Measurements from ENCODE around the gene DUOX2. TPM values are rescaled to one million over a fixed set of nuclear protein-coding genes. Genes with fewer than 3 reads are reported as not detected.
"Not testable (repeated sequence)": the region's sequence is repeated elsewhere in the genome, so short reads cannot be mapped to it uniquely, and the experiment has no call there.

DUOX2 gene
- total RNA-seq, 1 experiment from 2014 or later = 0.44 TPM

DNA sequence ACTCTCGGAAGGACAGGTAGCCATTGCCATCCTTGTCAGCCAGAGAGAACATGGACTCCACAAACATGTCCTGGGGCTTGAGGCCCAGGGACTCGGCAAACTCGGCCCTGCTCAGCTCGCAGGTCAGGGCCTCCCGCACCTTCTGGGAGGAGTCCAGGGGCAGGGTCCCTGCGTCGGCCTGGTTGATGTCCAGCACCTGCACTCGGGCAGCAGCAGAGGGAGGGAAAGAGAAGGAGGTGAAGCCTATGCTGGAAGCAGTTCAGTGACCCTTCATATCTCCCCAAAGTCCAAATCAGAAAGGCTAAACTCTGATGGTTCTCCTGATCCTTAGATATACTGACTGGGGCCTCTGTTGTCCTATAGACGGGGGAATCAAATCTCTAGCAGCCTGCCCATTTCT, 9.8 kb downstream of the DUOX2 start:
- RAD21 ChIA-PET (ENCODE audit: low non-redundant PET in 1 of 2, low total read pairs in 2 of 2, uncharacterized antibody in 2 of 2, unreplicated experiment in 2 of 2); intact Hi-C loops (cut with micrococcal nuclease); DNase-seq (ENCODE audit: low read depth, low spot score); H4K20me1 ChIP-seq (ENCODE audit: insufficient read depth); H3K79me2 ChIP-seq (ENCODE audit: insufficient read depth, low read length); CTCF ChIA-PET; H3K9ac ChIP-seq (ENCODE audit: low read length); H3K36me3 ChIP-seq (ENCODE audit: control insufficient read depth in 1 of 2, insufficient read depth in 2 of 2, low read length in 2 of 2); H3K4me2 ChIP-seq (ENCODE audit: low read length); POLR2A ChIA-PET; BruUV-seq (replicated peaks); H3K27me3 ChIP-seq (ENCODE audit: insufficient read depth, low read length); H3K27ac ChIP-seq (ENCODE audit: low read depth, low read length); ATAC-seq; H3K4me3 ChIP-seq (replicated peaks in 1 of 2; ENCODE audit: low read depth in 1 of 2, low read length in 2 of 2); H3K9me3 ChIP-seq (ENCODE audit: control insufficient read depth in 1 of 2, insufficient read depth in 1 of 2, low read depth in 1 of 2, low read length in 2 of 2); H3K4me1 ChIP-seq (ENCODE audit: control insufficient read depth in 1 of 2, insufficient read depth in 2 of 2, low read length in 2 of 2); H2AFZ ChIP-seq (ENCODE audit: low read depth, low read length, poor library complexity, severe bottlenecking); H3K9me2 ChIP-seq (ENCODE audit: insufficient read depth): not testable (repeated sequence)

DNA sequence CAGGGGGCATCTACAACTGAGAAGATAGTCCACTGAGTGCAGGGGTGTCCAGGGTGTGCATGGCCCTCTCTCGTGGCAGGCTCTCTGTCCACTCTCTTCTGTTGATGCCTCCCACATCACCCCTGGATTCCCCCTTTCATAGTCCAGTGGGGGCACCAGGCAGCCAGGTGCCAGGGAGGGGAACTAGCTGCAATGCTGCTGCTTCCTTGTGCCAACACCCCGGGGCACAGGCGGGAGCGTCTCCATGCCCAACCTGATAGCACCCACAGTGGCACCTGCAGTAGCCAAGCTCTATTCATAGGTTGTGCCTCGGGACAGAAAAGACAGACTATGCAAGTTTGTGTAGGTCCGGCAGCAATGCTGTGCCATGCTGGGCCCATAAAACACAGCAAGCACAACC, 11.7 kb downstream of the DUOX2 start:
- no peak overlapping the region for H3K27ac ChIP-seq (ENCODE audit: low read depth, low read length)
- intact Hi-C loops (cut with micrococcal nuclease) = no loop called here
- BruUV-seq (replicated peaks) = no TSS peak
- no peaks in the 10 kb centered on the region for H4K20me1 ChIP-seq (ENCODE audit: insufficient read depth)
- H3K79me2 ChIP-seq (ENCODE audit: insufficient read depth, low read length) = no peaks in the 10 kb centered on the region
- H3K9me2 ChIP-seq (ENCODE audit: insufficient read depth) = no peaks in the 10 kb centered on the region
- ChIA-PET RAD21 (ENCODE audit: low non-redundant PET in 1 of 2, low total read pairs in 2 of 2, uncharacterized antibody in 2 of 2, unreplicated experiment in 2 of 2) (no interaction called here), POLR2A (no interaction called here), CTCF (no interaction called here)
- H3K36me3 ChIP-seq (ENCODE audit: control insufficient read depth in 1 of 2, insufficient read depth in 2 of 2, low read length in 2 of 2) = no peaks in the 10 kb centered on the region
- H2AFZ ChIP-seq (ENCODE audit: low read depth, low read length, poor library complexity, severe bottlenecking) = no peak overlapping the region
- no peaks in the 10 kb centered on the region for H3K4me1 ChIP-seq (ENCODE audit: control insufficient read depth in 1 of 2, insufficient read depth in 2 of 2, low read length in 2 of 2)
- no peaks in the 10 kb centered on the region for H3K9me3 ChIP-seq (ENCODE audit: control insufficient read depth in 1 of 2, insufficient read depth in 1 of 2, low read depth in 1 of 2, low read length in 2 of 2)
- H3K9ac ChIP-seq (ENCODE audit: low read length) = no peak overlapping the region
- DNase-seq (ENCODE audit: low read depth, low spot score) (no peak), ATAC-seq (no peak)
- no peak overlapping the region for H3K4me2 ChIP-seq (ENCODE audit: low read length)
- TF ChIP-seq CEBPB (IDR thresholded peaks at IDR 0.05; ENCODE audit: low read depth) (no peak), JUND (IDR thresholded peaks at IDR 0.05) (no peak), POLR2A (IDR thresholded peaks at IDR 0.05; ENCODE audit: borderline replicate concordance, extremely low read depth, insufficient read depth, insufficient read length) (no peak), ZNF274 (IDR thresholded peaks at IDR 0.05; ENCODE audit: low read depth, low read length) (no peak), CBX3 (IDR thresholded peaks at IDR 0.05; ENCODE audit: low read depth) (no peak), EGR1 (IDR thresholded peaks at IDR 0.05; ENCODE audit: low read depth) (no peak), SRF (IDR thresholded peaks at IDR 0.05; ENCODE audit: low read depth) (no peak), EZH2 (IDR thresholded peaks at IDR 0.05) (no peak), FOSL1 (IDR thresholded peaks at IDR 0.05; ENCODE audit: low read depth) (no peak), TCF7L2 (IDR thresholded peaks at IDR 0.05; ENCODE audit: borderline replicate concordance, extremely low read depth, insufficient read depth, insufficient read length) (no peak), EZH2phosphoT487 (IDR thresholded peaks at IDR 0.05; ENCODE audit: borderline replicate concordance) (no peak), SIN3A (IDR thresholded peaks at IDR 0.05; ENCODE audit: low read depth) (no peak), RAD21 (IDR thresholded peaks at IDR 0.05; ENCODE audit: low read depth) (no peak)
- TF ChIP-seq, protein P1, sequence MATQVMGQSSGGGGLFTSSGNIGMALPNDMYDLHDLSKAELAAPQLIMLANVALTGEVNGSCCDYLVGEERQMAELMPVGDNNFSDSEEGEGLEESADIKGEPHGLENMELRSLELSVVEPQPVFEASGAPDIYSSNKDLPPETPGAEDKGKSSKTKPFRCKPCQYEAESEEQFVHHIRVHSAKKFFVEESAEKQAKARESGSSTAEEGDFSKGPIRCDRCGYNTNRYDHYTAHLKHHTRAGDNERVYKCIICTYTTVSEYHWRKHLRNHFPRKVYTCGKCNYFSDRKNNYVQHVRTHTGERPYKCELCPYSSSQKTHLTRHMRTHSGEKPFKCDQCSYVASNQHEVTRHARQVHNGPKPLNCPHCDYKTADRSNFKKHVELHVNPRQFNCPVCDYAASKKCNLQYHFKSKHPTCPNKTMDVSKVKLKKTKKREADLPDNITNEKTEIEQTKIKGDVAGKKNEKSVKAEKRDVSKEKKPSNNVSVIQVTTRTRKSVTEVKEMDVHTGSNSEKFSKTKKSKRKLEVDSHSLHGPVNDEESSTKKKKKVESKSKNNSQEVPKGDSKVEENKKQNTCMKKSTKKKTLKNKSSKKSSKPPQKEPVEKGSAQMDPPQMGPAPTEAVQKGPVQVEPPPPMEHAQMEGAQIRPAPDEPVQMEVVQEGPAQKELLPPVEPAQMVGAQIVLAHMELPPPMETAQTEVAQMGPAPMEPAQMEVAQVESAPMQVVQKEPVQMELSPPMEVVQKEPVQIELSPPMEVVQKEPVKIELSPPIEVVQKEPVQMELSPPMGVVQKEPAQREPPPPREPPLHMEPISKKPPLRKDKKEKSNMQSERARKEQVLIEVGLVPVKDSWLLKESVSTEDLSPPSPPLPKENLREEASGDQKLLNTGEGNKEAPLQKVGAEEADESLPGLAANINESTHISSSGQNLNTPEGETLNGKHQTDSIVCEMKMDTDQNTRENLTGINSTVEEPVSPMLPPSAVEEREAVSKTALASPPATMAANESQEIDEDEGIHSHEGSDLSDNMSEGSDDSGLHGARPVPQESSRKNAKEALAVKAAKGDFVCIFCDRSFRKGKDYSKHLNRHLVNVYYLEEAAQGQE (IDR thresholded peaks at IDR 0.05; ENCODE audit: low read depth) = no peak
- TF ChIP-seq, protein P2, sequence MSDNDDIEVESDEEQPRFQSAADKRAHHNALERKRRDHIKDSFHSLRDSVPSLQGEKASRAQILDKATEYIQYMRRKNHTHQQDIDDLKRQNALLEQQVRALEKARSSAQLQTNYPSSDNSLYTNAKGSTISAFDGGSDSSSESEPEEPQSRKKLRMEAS (IDR thresholded peaks at IDR 0.05) = no peak
- TF ChIP-seq, protein P3, sequence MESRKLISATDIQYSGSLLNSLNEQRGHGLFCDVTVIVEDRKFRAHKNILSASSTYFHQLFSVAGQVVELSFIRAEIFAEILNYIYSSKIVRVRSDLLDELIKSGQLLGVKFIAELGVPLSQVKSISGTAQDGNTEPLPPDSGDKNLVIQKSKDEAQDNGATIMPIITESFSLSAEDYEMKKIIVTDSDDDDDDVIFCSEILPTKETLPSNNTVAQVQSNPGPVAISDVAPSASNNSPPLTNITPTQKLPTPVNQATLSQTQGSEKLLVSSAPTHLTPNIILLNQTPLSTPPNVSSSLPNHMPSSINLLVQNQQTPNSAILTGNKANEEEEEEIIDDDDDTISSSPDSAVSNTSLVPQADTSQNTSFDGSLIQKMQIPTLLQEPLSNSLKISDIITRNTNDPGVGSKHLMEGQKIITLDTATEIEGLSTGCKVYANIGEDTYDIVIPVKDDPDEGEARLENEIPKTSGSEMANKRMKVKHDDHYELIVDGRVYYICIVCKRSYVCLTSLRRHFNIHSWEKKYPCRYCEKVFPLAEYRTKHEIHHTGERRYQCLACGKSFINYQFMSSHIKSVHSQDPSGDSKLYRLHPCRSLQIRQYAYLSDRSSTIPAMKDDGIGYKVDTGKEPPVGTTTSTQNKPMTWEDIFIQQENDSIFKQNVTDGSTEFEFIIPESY (IDR thresholded peaks at IDR 0.05; ENCODE audit: extremely low read depth, insufficient replicate concordance, low read length) = no peak
- no peak overlapping the region for H3K4me3 ChIP-seq (replicated peaks in 1 of 2; ENCODE audit: low read depth in 1 of 2, low read length in 2 of 2)
- H3K27me3 ChIP-seq (ENCODE audit: insufficient read depth, low read length) = no peaks in the 10 kb centered on the region

Measured in HCT116 (cell line).